ENCODE data around the gene FUT2.

The FUT2 gene

DNA sequence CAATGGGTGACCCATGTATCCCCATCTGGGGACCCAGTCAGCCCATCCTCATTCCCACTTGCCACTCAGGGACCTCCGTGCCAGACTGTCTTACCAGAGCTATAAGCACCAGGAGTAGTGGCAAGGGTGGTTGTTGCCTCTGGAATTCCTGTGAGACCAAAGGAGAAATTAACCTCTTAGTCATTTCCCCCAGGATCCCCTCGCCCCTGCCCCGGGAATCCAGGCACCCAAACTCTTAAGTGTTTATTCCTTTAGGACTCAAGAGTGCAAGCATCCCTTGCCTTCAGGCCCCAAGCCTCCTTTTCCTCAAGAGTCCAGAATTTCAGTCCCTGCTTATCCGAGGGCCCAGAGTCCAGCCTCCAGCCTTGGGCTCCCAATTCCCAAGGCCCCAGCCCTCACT, 32.1 kb upstream of the FUT2 start:
- TF ChIP-seq, protein P1, sequence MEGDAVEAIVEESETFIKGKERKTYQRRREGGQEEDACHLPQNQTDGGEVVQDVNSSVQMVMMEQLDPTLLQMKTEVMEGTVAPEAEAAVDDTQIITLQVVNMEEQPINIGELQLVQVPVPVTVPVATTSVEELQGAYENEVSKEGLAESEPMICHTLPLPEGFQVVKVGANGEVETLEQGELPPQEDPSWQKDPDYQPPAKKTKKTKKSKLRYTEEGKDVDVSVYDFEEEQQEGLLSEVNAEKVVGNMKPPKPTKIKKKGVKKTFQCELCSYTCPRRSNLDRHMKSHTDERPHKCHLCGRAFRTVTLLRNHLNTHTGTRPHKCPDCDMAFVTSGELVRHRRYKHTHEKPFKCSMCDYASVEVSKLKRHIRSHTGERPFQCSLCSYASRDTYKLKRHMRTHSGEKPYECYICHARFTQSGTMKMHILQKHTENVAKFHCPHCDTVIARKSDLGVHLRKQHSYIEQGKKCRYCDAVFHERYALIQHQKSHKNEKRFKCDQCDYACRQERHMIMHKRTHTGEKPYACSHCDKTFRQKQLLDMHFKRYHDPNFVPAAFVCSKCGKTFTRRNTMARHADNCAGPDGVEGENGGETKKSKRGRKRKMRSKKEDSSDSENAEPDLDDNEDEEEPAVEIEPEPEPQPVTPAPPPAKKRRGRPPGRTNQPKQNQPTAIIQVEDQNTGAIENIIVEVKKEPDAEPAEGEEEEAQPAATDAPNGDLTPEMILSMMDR (IDR thresholded peaks at IDR 0.05; ENCODE audit: extremely low read depth, missing control alignments) = no peak
- DNase-seq (ENCODE audit: low spot score) = no peak

DNA sequence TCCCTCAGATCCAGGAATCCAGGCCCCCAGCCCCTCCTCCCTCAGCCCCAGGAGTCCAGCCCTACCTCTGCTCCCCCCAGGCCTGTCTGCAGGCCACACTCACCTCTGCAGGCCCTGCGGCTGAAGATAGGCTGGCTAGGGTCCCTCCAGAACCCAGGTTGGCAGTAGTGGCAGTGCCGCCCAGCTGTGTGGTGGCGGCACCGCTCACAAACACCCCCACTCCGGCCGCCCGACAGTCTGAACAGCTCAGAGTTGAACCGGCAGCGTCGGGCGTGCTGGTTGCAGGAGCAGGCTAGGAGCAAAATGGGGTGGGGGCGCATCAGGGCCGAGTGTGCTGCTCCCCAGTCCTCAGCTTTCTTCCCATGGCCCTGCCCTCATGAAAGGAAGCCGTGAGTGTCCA, 31.3 kb upstream of the FUT2 start:
- no peak for DNase-seq (ENCODE audit: low spot score)
- TF ChIP-seq, protein P1 (IDR thresholded peaks at IDR 0.05; ENCODE audit: extremely low read depth, missing control alignments) = no peak

DNA sequence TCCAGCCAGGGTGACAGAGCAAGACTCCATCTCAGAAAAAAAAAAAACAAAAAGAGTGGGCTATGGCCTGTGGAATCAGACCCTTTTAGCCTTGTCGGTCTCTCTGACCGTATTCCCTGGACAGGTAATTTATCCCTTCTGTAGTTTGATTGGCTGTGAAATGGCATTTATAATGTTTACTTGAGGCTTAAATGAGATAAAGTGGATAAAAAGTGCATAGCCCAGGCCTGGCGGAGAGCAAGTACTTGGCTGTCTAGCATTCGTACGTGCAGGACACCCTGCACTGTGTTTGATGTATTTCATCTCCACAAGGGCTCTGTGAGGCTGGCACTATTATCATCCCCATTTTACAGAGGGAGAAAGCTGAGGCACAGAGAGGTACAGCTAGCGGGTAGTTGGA, 30.0 kb upstream of the FUT2 start:
- TF ChIP-seq, protein P1 (IDR thresholded peaks at IDR 0.05; ENCODE audit: extremely low read depth, missing control alignments) = no peak
- no peak for DNase-seq (ENCODE audit: low spot score)

- TF ChIP-seq, protein P1 (IDR thresholded peaks at IDR 0.05; ENCODE audit: extremely low read depth, missing control alignments) = no peak
- no peak for DNase-seq (ENCODE audit: low spot score)
Observed at GRCh38 chr19:48668332-48668731, 27.4 kb upstream of the FUT2 start.

DNA sequence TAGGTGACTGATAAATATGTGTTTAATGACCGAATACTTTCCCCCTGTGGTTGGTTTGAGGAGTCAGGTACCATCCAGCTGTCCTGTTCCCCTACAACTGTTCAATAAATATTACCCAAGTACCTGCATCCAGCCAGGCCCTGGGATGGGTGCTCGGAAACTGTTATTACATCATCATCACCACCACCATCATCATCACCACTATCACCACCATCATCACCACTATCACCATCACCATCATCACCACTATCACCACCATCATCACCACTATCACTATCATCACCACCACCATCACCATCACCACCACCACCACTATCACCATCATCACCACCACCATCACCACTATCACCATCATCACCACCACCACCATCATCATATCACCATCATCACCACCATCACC, 27.0 kb upstream of the FUT2 start:
- DNase-seq (ENCODE audit: low spot score) = no peak
- TF ChIP-seq, protein P1 (IDR thresholded peaks at IDR 0.05; ENCODE audit: extremely low read depth, missing control alignments) = no peak

- DNase-seq (ENCODE audit: low spot score) = no peak
- TF ChIP-seq, protein P1 (IDR thresholded peaks at IDR 0.05; ENCODE audit: extremely low read depth, missing control alignments) = no peak
Observed at GRCh38 chr19:48669903-48670668, 25.7 kb upstream of the FUT2 start.

DNA sequence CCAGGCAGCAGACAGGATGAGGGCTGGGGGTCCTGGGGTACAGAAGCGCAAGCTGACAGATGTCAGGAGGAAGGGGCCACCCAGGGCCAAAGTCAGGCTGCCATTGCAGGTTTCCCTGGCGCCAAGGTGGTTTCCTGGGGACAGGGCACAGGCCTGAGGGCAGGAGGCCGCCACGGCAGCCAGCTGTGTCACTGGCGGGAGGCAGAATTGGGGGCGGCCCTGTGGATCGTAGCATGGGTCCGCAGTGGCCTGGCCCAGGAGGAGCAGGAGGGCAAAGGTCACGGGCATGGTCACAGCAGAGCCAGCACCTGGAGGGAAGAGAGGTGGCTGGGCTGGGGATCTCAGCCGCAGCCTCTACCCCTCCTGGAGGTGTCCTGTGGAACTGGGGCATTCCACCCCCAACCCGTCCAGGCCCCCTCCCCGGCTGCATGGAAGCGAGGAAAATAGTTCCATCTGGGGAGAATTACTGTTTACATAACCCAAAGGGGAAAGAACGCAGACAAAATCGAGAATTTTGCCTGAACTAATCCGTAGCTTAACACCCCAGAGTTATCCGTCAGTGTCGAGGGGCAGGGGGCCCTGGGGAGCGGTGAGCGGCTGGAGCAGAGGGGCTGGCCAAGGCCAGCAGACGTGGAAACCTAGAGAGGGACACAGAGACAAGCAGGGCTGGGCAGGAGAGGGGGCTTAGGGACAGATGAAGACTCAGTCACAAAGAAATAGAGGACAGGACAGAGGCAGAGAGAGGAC, 24.9 kb upstream of the FUT2 start:
- no peak for DNase-seq (ENCODE audit: low spot score)
- TF ChIP-seq, protein P1 (IDR thresholded peaks at IDR 0.05; ENCODE audit: extremely low read depth, missing control alignments) = no peak
